Measurements from ENCODE around the gene KCNJ9.

DNA sequence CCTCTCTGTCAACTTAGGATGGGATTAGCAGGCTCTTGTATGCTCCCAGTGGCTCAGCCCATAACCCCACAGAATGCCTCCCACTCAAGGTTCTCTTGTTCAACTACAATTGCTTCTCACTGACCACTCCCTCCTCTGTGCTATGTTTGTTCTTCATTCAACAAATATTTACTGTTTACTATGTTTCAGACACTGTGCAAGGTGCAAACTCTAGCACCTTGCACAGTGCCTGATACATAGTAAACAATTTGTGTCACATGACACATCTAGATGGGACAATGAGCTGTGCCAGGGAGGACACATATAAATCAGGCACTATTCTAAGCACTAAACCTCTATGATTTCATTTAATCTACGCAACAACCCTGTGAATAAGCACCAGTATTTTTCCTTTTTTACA is 49.6 kb downstream of the KCNJ9 start:
- TF ChIP-seq, protein P1, sequence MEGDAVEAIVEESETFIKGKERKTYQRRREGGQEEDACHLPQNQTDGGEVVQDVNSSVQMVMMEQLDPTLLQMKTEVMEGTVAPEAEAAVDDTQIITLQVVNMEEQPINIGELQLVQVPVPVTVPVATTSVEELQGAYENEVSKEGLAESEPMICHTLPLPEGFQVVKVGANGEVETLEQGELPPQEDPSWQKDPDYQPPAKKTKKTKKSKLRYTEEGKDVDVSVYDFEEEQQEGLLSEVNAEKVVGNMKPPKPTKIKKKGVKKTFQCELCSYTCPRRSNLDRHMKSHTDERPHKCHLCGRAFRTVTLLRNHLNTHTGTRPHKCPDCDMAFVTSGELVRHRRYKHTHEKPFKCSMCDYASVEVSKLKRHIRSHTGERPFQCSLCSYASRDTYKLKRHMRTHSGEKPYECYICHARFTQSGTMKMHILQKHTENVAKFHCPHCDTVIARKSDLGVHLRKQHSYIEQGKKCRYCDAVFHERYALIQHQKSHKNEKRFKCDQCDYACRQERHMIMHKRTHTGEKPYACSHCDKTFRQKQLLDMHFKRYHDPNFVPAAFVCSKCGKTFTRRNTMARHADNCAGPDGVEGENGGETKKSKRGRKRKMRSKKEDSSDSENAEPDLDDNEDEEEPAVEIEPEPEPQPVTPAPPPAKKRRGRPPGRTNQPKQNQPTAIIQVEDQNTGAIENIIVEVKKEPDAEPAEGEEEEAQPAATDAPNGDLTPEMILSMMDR (IDR thresholded peaks at IDR 0.05): no peak
- TF ChIP-seq POLR2AphosphoS5 (IDR thresholded peaks at IDR 0.05; ENCODE audit: insufficient read depth in 1 of 2, low read depth in 1 of 2): no peak
